ENCODE results near the gene DCDC1.
A peak's percentile ranks its signal among the peaks of the same experiment; 100 is the strongest.
"Not testable (repeated sequence)": the region's sequence is repeated elsewhere in the genome, so short reads cannot be mapped to it uniquely, and the experiment has no call there.

Gene DCDC1

GRCh38 chr11:31325160-31325559, 44.4 kb downstream of the DCDC1 start:
- DNase-seq = peak; percentile 67

GRCh38 chr11:31323145-31323544, 46.4 kb downstream of the DCDC1 start:
- DNase-seq = no peak

GRCh38 chr11:31321494-31321893, 48.0 kb downstream of the DCDC1 start:
- DNase-seq = not testable (repeated sequence)

GRCh38 chr11:31303644-31304180, 65.8 kb downstream of the DCDC1 start:
- no peak for DNase-seq

GRCh38 chr11:31301549-31302510, 67.7 kb downstream of the DCDC1 start:
- no peak for DNase-seq

GRCh38 chr11:31295308-31295707, 74.2 kb downstream of the DCDC1 start:
- no peak for DNase-seq

- not testable (repeated sequence) for DNase-seq
Observed at GRCh38 chr11:31273527-31273926, 96.0 kb downstream of the DCDC1 start.

GRCh38 chr11:31267720-31268119, 101.8 kb downstream of the DCDC1 start:
- DNase-seq = no peak

GRCh38 chr11:31264834-31265233, 104.7 kb downstream of the DCDC1 start:
- no peak for DNase-seq

GRCh38 chr11:31262761-31263160, 106.8 kb downstream of the DCDC1 start:
- DNase-seq = peak; percentile 83

GRCh38 chr11:31259797-31260196, 109.7 kb downstream of the DCDC1 start:
- DNase-seq = no peak

- DNase-seq = no peak
Observed at GRCh38 chr11:31254415-31254814, 115.1 kb downstream of the DCDC1 start.

- DNase-seq = no peak
Observed at GRCh38 chr11:31248768-31249167, 120.8 kb downstream of the DCDC1 start.

GRCh38 chr11:31247321-31247720, 122.2 kb downstream of the DCDC1 start:
- no peak for DNase-seq

GRCh38 chr11:31246451-31247165, 122.9 kb downstream of the DCDC1 start:
- peak; percentile 18 for DNase-seq

GRCh38 chr11:31243706-31244105, 125.8 kb downstream of the DCDC1 start:
- DNase-seq = no peak

GRCh38 chr11:31240340-31240904, 129.1 kb downstream of the DCDC1 start:
- DNase-seq = peak; percentile 40

- peak; percentile 43 for DNase-seq
Observed at GRCh38 chr11:31237819-31238760, 131.4 kb downstream of the DCDC1 start.

- DNase-seq = peak; percentile 8
Observed at GRCh38 chr11:31236143-31236542, 133.4 kb downstream of the DCDC1 start.

- no peak for DNase-seq
Observed at GRCh38 chr11:31233425-31233824, 136.1 kb downstream of the DCDC1 start.

GRCh38 chr11:31231601-31232000, 137.9 kb downstream of the DCDC1 start:
- DNase-seq = no peak

GRCh38 chr11:31218847-31219246, 150.7 kb downstream of the DCDC1 start:
- no peak for DNase-seq

Measured in fibroblast of skin of right biceps (primary cell).